Measurements from ENCODE around the gene SAT2. TPM values are rescaled to one million over a fixed set of nuclear protein-coding genes. Genes with fewer than 3 reads are reported as not detected.

SAT2 gene
- total and polyA plus RNA-seq, 2 of the 13 experiments (the other 11 are each of a cell fraction or from before 2014, with no cell fraction given) = 37.6 to 93.7 TPM

- TF ChIP-seq JUNB (CRISPR knock-in tag; IDR thresholded peaks at IDR 0.05; ENCODE audit: borderline replicate concordance) (no peak), ZNF841 (CRISPR knock-in tag; IDR thresholded peaks at IDR 0.05; ENCODE audit: borderline replicate concordance) (no peak), SCMH1 (CRISPR knock-in tag; IDR thresholded peaks at IDR 0.05; ENCODE audit: borderline replicate concordance) (no peak), HNRNPH1 (optimal IDR thresholded peaks at IDR 0.05; ENCODE audit: low read depth, low read length) (peak; percentile 39), TARDBP (CRISPR knock-in tag; IDR thresholded peaks at IDR 0.05) (no peak), BCL6 (CRISPR knock-in tag; IDR thresholded peaks at IDR 0.05) (no peak), ZFP36 (IDR thresholded peaks at IDR 0.05; ENCODE audit: borderline replicate concordance, low read depth, low read length, partially characterized antibody) (no peak), ZSCAN30 (CRISPR knock-in tag; IDR thresholded peaks at IDR 0.05) (no peak), ZNF607 (CRISPR knock-in tag; IDR thresholded peaks at IDR 0.05; ENCODE audit: borderline replicate concordance) (no peak), ZNF34 (CRISPR knock-in tag; IDR thresholded peaks at IDR 0.05; ENCODE audit: borderline replicate concordance) (no peak), KDM1A (CRISPR knock-in tag; IDR thresholded peaks at IDR 0.05) (no peak), PPARG (CRISPR knock-in tag; conservative IDR thresholded peaks at IDR 0.05) (no peak), SAP130 (CRISPR knock-in tag; IDR thresholded peaks at IDR 0.05; ENCODE audit: low read depth) (no peak), NBN (conservative IDR thresholded peaks at IDR 0.05) (no peak), SETDB1 (CRISPR knock-in tag; IDR thresholded peaks at IDR 0.05; ENCODE audit: borderline replicate concordance) (no peak), ZBTB26 (CRISPR knock-in tag; IDR thresholded peaks at IDR 0.05; ENCODE audit: borderline replicate concordance) (no peak), GATAD1 (CRISPR knock-in tag; IDR thresholded peaks at IDR 0.05) (no peak), CEBPG (CRISPR knock-in tag; IDR thresholded peaks at IDR 0.05) (no peak), ZNF737 (CRISPR knock-in tag; IDR thresholded peaks at IDR 0.05; ENCODE audit: borderline replicate concordance) (peak; percentile 48; the same call in 1 of the 2 replicates), ATF3 (CRISPR knock-in tag; IDR thresholded peaks at IDR 0.05) (no peak), NFE2L2 (IDR thresholded peaks at IDR 0.05; ENCODE audit: low read length) (no peak), MED8 (CRISPR knock-in tag; IDR thresholded peaks at IDR 0.05; ENCODE audit: insufficient replicate concordance) (no peak), ETS1 (CRISPR knock-in tag; IDR thresholded peaks at IDR 0.05) (no peak), HMGXB4 (CRISPR knock-in tag; IDR thresholded peaks at IDR 0.05; ENCODE audit: borderline replicate concordance in 1 of 2, low read depth in 1 of 2) (0 out of 4 replicates have a peak, but pooled peaks of 1 of the 2 experiments have one; percentile 7), ZBTB44 (CRISPR knock-in tag; IDR thresholded peaks at IDR 0.05) (no peak)
Measured at GRCh38 chr17:7579834-7580603, 47.6 kb downstream of the SAT2 start (continued).

Measured in HepG2 (cell line).